Epithelial cell of prostate (primary cell): ENCODE data around the gene MOB1B.

Experiments
- DNase-seq: peaks from one replicate; pipeline ENCODE4 v3.0.0-alpha.2; 2011; ENCODE audit warnings: low read depth, low spot score
- H3K27ac ChIP-seq: fragments of 450-650 bp; 2 replicates; pipeline ENCODE4 v1.5.1; 2017; ENCODE audit warnings: mild to moderate bottlenecking

Gene MOB1B

GRCh38 chr4:70945452-70946055 is 43.4 kb downstream of the MOB1B start:
- DNase-seq: no peak
- no peak overlapping the region for H3K27ac ChIP-seq

- H3K27ac ChIP-seq: no peak overlapping the region
- no peak for DNase-seq
These were observed 44.8 kb downstream of the MOB1B start for GRCh38 chr4:70946939-70947338.

- H3K27ac ChIP-seq: no peak overlapping the region
- no peak for DNase-seq
These were observed 46.6 kb downstream of the MOB1B start for GRCh38 chr4:70948665-70949260.

GRCh38 chr4:70954032-70954431 is 51.9 kb downstream of the MOB1B start:
- H3K27ac ChIP-seq: no peak overlapping the region
- no peak for DNase-seq

- DNase-seq: no peak
- H3K27ac ChIP-seq: no peak overlapping the region
These were observed 54.5 kb downstream of the MOB1B start for GRCh38 chr4:70956549-70957210.

- DNase-seq: no peak
- no peak overlapping the region for H3K27ac ChIP-seq
These were observed 56.5 kb downstream of the MOB1B start for GRCh38 chr4:70958681-70959080.

- H3K27ac ChIP-seq: no peak overlapping the region
- no peak for DNase-seq
These were observed 66.9 kb downstream of the MOB1B start for GRCh38 chr4:70969076-70969475.

GRCh38 chr4:70976252-70976651 is 74.1 kb downstream of the MOB1B start:
- DNase-seq: no peak
- H3K27ac ChIP-seq: no peak overlapping the region

- no peak for DNase-seq
- H3K27ac ChIP-seq: no peak overlapping the region
These were observed 77.4 kb downstream of the MOB1B start for GRCh38 chr4:70979445-70980008.

- no peak overlapping the region for H3K27ac ChIP-seq
- no peak for DNase-seq
These were observed 78.0 kb downstream of the MOB1B start for GRCh38 chr4:70980196-70980595.

- DNase-seq: no peak
These were observed 81.9 kb downstream of the MOB1B start for GRCh38 chr4:70984106-70984505.

GRCh38 chr4:70984589-70984988 is 82.4 kb downstream of the MOB1B start:
- DNase-seq: no peak

More at GRCh38 chr4:70984106-70984505, 81.9 kb downstream of the MOB1B start:
- no peak overlapping the region for H3K27ac ChIP-seq

GRCh38 chr4:70991596-70991995 is 89.4 kb downstream of the MOB1B start:
- H3K27ac ChIP-seq: no peak overlapping the region
- DNase-seq: no peak

More at GRCh38 chr4:70984589-70984988, 82.4 kb downstream of the MOB1B start:
- H3K27ac ChIP-seq: no peak overlapping the region

- DNase-seq: no peak
- H3K27ac ChIP-seq: peak overlapping the region; percentile 74
These were observed 90.3 kb downstream of the MOB1B start for GRCh38 chr4:70992391-70992881.

- DNase-seq: no peak
These were observed 91.3 kb downstream of the MOB1B start, which contains the start of gene DCK for GRCh38 chr4:70993181-70994068. DCK (plus strand) TSS chr4:70993649; CDS start chr4:70993836, 187 bp downstream.

GRCh38 chr4:70994069-70994366 is 91.8 kb downstream of the MOB1B start:
- no peak for DNase-seq

More at GRCh38 chr4:70993181-70994068, 91.3 kb downstream of the MOB1B start, which contains the start of gene DCK:
- H3K27ac ChIP-seq: peak within 1 kb of the TSS; percentile 74

GRCh38 chr4:70994387-70995099 is 92.4 kb downstream of the MOB1B start:
- DNase-seq: no peak
- H3K27ac ChIP-seq: no peak overlapping the region

More at GRCh38 chr4:70994069-70994366, 91.8 kb downstream of the MOB1B start:
- H3K27ac ChIP-seq: peak overlapping the region; percentile 74

- no peak for DNase-seq
- no peak overlapping the region for H3K27ac ChIP-seq
These were observed 93.8 kb downstream of the MOB1B start for GRCh38 chr4:70996018-70996360.

GRCh38 chr4:70997036-70997435 is 94.9 kb downstream of the MOB1B start:
- DNase-seq: no peak
- no peak overlapping the region for H3K27ac ChIP-seq

GRCh38 chr4:70997546-70997945 is 95.4 kb downstream of the MOB1B start:
- no peak overlapping the region for H3K27ac ChIP-seq
- DNase-seq: no peak
